NAMALWA (cell line): ENCODE measurements around the gene UNC13D.

Experiments
- DNase-seq: peaks from one replicate; pipeline ENCODE4 v3.0.0-alpha.2; 2015; ENCODE audit warnings: low spot score

UNC13D gene

DNA sequence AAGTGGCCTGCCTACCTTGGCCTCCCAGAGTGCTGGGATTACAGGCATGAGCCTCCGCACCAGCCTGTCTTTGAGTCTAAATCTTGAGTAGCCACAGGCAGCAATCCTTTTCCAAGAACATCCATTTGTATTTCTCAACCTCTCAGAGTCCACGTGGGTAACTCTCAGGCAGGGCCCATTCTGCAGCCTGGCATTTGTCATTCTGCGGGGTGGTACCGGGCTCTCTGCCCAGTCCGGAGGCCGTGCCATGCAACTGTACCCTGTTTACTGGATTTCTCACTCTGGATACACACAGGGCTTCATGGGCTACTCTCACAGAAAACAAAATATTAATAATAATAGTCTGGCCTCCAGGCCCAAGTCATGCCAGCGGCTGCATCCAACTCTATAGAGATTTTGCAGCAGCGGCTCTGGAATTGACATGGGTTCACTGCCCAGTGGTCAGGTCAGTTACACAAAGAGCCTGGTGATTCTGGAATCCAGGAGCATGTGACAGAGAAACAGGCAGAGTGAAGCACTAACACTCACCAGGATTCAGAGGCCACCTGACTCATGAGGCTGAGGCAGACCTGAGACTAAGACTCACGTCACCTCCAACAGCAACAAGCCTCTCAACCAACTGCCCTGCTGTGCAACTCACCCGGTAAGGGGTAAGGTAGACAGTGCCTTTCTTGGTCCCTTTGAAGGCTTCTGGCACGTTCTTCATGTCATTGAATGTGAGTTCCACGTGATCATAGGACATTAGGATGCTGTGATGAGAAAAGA lies 6.9 kb upstream of the UNC13D start:
- no peak for DNase-seq

DNA sequence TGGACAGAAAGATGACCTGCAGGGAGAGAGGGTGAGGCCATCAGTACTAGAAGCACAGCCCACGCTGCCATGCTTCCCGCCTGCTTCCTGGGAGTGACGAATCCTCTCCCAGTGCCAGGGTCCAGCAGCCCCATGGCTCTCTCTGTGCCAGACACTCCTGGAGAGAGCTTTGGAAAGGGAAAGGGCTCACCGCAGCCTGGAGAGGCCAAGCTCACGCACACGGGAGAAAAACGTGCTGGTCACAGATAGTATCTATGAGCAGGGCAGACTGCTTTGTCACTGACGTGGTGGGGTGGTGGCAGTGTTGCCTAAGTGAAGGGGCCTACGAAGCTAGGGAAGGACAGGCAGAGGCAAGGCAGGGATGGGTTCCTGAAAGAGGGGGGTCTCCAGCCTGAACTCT lies 5.5 kb upstream of the UNC13D start:
- no peak for DNase-seq

DNA sequence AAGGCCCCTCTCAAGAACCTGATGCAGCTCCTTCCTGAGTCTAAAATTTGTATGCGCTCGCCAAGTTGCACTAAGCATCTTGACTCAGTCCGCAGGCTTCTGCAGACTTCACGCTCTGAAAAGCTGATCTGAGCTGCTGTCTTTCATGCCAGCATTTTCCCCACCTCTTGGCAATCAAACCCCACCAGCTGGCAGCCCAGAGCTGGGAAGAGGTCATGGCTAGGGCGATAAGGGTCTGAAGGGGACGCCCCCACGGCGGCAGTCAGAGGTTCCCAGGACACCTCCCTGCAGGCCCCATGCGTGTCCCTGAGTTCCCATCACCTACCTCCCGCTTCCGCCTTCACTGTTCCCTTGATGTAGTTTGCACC lies 5.1 kb upstream of the UNC13D start:
- DNase-seq, result no peak

DNA sequence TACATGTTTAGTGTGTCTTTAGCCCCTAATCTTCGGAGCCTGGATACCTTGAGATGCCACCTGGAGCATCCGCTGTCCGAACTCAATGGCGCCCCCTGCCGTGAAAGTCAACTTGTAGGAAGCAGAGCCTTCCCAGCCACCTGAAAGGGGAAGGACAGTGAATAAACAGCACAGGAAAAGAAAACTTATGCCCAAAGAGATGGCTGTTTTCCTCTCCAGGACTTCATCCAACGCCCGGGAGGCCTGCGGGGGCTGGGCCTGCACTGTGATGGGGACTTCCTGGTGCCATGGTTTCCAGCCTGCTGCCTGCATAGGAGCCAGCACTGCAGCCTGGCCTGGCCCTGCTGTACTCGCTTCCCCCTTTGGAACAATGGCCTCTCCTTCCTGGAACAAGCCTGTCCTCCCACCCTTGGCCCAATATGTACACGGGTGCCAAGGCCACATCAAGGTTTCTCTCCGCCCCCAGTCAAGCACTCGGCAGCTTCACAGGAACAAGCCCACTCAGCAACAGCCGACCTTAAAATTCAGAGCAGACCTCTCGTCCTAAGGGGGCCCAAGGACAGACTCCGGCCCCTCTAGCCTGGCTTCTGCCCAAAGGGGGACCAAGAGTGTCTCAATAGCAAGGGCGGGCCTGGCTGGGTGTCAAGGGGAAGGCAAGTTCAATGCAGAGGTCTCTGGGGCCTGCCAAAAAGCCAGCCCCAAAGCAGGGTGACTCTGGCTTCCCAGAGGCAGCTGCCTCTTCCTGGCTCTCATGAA lies 4.5 kb upstream of the UNC13D start:
- DNase-seq, result peak; percentile 52

GRCh38 chr17:75847614-75848522 lies 3.7 kb upstream of the UNC13D start:
- no peak for DNase-seq

DNA sequence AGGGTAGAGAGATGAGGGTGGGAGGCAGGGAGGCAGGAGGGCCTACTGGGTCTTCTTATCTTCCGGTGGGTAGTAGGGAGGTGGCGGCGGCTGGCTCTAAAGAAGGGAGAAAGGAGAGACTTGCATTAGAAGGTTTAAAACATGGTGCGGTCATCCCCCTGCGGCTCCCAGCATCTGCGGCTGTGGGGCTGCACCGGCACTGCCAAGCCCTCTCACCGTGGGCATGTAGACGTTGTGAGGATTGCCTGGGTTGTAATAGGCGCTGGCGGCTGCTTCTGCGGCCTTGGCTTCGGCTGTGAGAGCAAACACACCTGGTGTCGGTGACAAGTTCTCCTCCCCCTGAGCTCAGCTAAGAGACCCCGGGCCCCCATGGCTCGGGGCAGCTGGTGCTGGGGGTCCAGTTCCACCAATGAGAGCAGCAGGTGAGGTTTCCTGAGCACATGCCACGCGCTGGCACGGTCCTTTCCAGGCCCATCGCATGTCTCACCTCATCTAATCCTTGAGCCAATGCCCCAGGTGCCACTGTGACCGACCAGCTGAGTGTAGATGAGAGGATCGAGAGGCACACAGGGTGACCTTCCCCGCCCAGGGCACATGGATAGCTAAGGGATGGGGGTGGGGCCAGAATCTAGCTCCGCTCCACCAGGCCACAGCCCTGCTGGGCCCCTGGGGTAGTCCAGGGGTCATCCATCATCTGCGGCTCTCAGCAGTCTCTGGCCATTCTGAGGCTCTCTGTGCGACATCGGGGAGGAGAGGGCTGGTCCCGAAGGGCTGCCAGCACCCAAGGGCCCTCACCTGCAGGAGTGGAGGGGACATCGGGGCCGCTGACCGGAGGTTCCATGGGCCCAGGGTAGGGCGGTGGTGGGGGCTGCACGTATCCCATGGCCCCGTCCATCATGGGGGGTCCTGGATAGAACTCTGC lies 2.7 kb upstream of the UNC13D start:
- DNase-seq, result no peak

DNA sequence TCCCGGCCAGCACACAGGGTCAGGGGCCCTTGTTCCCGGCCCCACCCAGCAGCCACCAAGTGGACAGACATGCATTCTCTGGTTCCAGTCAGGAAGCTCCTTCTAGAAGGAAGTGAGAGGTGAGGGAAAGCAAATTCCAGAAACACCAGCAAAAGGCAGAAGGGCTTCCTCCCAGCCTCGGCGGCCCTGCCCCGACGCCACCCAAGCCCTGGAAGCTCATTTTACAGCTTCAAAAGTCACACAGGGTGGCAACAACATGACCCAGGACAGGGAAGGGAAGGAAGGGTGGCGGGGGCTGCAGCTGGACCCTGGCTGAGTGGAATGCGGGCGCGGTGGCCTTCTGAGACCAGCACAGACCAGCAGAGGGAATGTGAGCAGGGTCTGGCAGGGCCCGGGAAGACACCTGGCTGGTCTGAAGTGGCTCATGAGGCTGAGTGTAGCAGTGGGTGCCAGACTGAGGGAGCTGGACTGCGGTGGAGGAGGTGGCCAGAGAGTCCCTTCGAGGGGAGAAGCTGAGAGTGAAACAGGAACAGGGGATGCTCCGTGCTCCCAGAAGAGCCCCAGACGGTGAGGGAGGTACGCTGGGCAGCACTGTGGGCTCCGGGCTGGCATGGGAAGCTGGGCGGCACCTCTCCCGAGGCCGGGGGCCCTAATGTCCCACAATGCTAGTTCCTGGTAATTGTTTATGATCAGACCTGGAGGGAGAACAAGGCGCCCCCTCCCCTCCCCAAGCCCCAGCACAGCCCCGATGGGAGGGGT lies 1.9 kb upstream of the UNC13D start:
- no peak for DNase-seq

GRCh38 chr17:75845058-75845711 lies 981 bp upstream of the UNC13D start:
- DNase-seq, result peak; percentile 92

DNA sequence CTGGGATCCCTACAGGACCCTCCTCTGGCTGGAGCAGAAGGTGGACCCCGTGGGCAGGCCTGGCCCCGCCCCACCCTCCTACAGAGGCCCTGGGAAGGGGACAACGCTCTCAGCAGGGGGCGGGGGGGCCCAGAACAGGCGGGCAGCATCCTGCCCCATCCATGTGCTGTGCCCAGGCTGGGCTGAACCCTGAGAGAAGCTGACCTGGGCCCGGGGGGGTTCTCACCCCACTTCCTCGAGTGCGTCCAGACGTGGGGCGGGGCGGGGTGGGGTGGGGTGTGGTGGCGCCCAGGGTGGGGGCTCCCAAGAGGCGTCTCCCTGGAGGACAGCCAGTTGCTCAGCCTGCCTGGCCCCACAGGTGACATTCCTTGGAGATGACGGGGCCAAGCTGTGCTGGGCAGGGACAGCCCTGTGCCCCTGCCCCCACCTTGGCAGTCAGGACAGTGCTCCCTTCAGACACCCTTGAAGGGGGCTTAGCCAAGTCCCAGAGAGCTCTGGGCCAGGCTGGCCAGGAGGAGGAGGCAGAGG lies 390 bp upstream of the UNC13D start:
- no peak for DNase-seq

DNA sequence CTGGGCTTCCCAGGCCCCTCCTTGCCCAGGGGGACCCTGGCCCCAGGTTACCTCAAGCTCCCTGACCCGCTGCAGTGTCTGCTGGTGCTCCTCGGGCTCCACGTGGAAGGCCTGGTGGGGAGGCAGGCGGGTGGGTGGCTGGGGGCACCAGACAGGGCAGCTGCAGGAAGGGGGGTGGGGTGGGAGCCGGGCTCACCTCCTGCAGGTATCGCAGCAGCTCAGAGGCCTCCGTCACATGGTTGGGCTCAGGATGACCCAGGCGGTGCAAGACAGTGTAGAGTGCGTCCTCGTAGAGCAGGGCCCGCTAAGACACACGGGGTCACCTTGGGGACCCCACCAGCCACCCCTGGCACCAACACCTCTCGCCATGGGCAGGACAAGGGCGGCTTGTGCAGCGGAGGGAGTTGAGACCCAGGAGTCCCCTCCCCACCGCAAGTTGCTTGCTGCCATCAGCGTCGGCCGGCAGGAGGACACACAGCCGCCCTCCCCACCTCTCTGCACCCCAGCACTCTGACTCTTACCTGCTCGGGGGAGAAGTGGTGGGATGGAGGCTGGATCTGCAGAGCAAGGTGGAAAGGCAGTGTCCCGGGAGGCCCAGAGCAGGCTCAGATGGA lies 1.1 kb downstream of the UNC13D start:
- DNase-seq, result no peak

DNA sequence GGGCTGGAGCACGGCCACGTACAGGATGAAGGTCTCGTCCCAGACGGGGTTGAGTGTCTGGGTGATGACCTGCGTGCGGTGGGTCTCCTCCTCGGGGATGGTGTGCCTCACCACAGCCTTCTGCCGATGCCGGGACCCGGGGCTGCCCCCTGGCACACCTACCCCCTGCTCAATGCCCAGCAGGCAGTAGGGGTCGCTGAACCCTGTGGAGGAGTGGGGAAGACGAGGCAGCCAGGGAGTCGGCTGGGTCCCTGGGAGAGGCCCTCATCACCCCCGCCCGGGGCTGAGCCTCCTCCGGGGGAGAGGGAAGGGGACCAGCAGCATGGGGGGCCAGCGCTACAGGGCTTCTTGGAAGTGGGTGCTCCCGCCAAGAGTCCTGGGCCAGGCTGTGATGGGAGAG lies 1.8 kb downstream of the UNC13D start:
- DNase-seq, result no peak

DNA sequence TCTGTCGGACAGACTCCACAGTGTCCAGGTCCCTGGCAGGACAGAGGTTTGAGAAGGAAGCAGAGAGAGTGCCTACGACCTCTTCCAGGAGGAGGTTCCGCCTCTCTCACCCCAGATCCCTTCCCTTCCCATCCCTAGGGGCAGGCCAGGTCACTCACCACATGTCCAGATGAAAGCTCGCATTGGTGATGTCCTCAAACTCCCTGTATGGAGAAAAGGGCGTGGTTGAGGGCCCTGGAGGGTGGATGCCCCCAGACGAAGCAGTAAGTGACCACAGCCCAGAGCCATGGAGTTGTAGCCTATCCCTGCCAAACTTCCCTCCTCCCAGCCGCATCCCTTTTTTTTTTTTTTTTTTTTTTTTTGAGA lies 3.4 kb downstream of the UNC13D start:
- DNase-seq, result no peak

DNA sequence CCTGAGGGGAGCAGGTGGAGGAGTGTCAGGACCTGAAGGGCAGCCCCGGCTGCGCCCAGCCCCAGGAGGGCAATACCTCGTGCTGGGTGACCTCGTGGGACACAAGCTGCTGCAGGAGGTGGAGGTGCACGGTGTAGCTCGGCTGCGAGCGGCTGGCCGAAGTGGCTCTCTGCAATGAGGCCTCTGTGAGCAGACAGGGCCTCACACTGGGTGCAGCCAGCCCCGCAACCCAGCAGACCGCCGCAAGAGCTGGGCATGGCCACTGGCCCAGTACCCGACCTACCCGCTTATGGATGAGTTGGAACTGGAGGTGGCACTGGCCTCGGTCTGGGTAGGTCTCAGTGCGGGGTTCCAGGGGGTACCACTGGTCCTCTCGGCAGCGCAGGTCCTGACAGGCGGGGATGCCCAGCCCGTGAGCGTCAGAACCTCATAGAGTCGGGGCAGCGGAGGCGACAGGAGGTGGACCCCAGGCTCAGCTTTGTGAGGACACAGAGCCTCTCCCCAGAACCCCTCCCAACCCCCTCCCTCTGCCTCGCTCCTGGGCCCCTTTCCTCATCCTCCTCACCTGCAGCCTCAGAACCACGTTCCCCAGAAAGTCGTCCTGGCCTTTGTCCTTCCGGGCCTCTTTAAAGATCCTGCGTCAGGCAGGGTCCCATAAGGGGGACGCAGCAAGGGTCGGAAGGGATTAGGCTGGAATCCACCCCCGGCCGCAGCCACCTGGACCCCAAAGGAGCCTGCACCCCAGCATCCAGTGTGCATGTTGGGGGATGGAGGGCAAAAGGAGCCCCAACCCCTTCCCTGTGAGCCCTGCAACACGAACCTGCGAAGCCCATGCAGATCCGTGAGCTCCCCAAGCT lies 4.0 kb downstream of the UNC13D start:
- DNase-seq, result no peak

GRCh38 chr17:75838410-75838809 lies 5.8 kb downstream of the UNC13D start:
- DNase-seq, result no peak

- no peak for DNase-seq
These were observed 6.3 kb downstream of the UNC13D start for GRCh38 chr17:75837899-75838298.

GRCh38 chr17:75836605-75837004 lies 7.6 kb downstream of the UNC13D start:
- DNase-seq, result no peak

- DNase-seq, result no peak
These were observed 8.6 kb downstream of the UNC13D start for GRCh38 chr17:75835654-75835987.

DNA sequence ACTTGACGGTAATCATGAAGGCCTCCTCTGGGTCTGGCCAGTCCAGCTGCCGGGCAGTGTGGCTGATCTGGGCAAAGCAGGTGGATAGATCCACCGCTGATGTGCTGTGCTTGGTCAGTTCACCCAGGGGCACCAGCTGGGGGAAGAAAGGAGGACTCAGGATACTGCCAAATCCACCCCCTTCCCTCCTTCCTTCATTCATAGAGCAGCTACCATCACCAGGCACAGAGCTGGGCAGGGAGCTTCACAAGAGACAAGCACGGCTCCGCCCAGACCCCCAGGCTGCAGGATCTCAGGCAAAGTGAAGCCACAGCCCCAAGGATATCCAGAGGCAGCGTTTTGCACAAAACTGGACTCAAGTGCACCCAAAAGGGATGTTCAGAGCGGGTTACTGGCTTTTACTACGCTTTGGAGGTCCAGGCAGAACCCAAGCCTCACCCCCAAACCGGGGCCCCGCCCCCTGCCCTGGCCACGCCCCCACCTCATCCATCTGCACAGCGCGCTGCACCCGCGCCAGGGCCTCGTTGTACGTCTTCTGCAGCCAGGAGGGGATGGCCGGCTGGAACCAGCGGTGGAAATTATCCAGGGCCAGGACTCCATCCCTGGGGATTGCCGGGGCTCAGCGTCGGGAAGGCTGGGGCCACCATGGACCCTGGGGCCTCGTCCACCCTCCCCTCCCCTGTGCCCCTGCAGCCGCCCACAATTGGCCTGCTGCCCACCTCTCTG lies 9.1 kb downstream of the UNC13D start:
- DNase-seq, result no peak
